A549 (cell line): ENCODE data around the gene SSUH2.

ENCODE experiments used
- FOSL2 ChIP-seq, 2 experiments: fragments of 450-650 bp in 1 of 2; fragments of >200 bp in 1 of 2; sonication (Bioruptor Twin) in 1 of 2; formaldehyde crosslinking; IDR thresholded peaks; 2 replicates each; pipeline versions ENCODE4 v1.5.0 to v1.6.1; 2016 to 2020; ENCODE audit warnings: mild to moderate bottlenecking in 1 of 2, moderate library complexity in 1 of 2
- HOXA7 ChIP-seq: fragments of 250-450 bp; sonication (Bioruptor Pico); IDR thresholded peaks from 2 replicates; pipeline ENCODE4 v1.5.0; 2020; ENCODE audit warnings: mild to moderate bottlenecking, moderate library complexity

- no peak for TF ChIP-seq FOSL2 (IDR thresholded peaks at IDR 0.05)
- TF ChIP-seq FOSL2 (CRISPR knock-in tag; IDR thresholded peaks at IDR 0.05) = no peak
- no peak for TF ChIP-seq HOXA7
Measured at GRCh38 chr3:8624612-8625011, 20.0 kb downstream of the SSUH2 start.
